ENCODE data around the gene RPL3. TPM values are rescaled to one million over a fixed set of nuclear protein-coding genes. Genes with fewer than 3 reads are reported as not detected.

RPL3 gene
- total and polyA plus RNA-seq, 2 donors (not counting 1 experiment from before 2014, with no cell fraction given), result 2,627 to 2,862 TPM

- no peaks in the 10 kb centered on the region for H3K36me3 ChIP-seq (ENCODE audit: control insufficient read depth, insufficient read depth, low read length)
- peaks cover 3% of the 10 kb centered on the region for H3K27me3 ChIP-seq (ENCODE audit: control insufficient read depth, insufficient read depth, low read length)
- no peaks in the 10 kb centered on the region for H3K9me3 ChIP-seq (ENCODE audit: control insufficient read depth, insufficient read depth, low read depth, low read length)
- no peak overlapping the region for H3K27ac ChIP-seq (ENCODE audit: insufficient read depth, low read length)
- H4K20me1 ChIP-seq (ENCODE audit: control insufficient read depth, extremely low read depth, insufficient read depth, low read length), result no peaks in the 10 kb centered on the region
- H3K4me2 ChIP-seq (ENCODE audit: extremely low read depth, insufficient read depth, low read length), result no peak overlapping the region
- TF ChIP-seq CTCF (conservative IDR thresholded peaks at IDR 0.05 in 1 of 2, IDR thresholded peaks at IDR 0.05 in 1 of 2; ENCODE audit: low read depth in 1 of 2, low read length in 2 of 2) (no peak), EZH2 (IDR thresholded peaks at IDR 0.05; ENCODE audit: low read length, missing control alignments) (no peak)
- H3K4me3 ChIP-seq (replicated peaks in 1 of 4; ENCODE audit: control extremely low read depth in 1 of 4, insufficient read depth in 1 of 4, low read depth in 3 of 4, low read length in 4 of 4), result no peak overlapping the region
- H3K79me2 ChIP-seq (ENCODE audit: control insufficient read depth, insufficient read depth, low read length), result no peaks in the 10 kb centered on the region
- peak in 1 of 2 donors; percentile 64 for DNase-seq (ENCODE audit: low read depth in 2 of 2)
- no peak overlapping the region for H2AFZ ChIP-seq (ENCODE audit: low read length)
- no peak overlapping the region for H3K9ac ChIP-seq (ENCODE audit: insufficient read depth, low read length)
- H3K4me1 ChIP-seq (ENCODE audit: control insufficient read depth, extremely low read depth, insufficient read depth, low read length), result no peaks in the 10 kb centered on the region
These were observed 32.3 kb upstream of the RPL3 start for GRCh38 chr22:39351689-39352214.

- H3K9ac ChIP-seq (ENCODE audit: insufficient read depth, low read length), result no peak overlapping the region
- peaks cover 3% of the 10 kb centered on the region for H3K27me3 ChIP-seq (ENCODE audit: control insufficient read depth, insufficient read depth, low read length)
- H3K4me2 ChIP-seq (ENCODE audit: extremely low read depth, insufficient read depth, low read length), result peak overlapping the region; percentile 94
- no peak overlapping the region for H3K27ac ChIP-seq (ENCODE audit: insufficient read depth, low read length)
- H4K20me1 ChIP-seq (ENCODE audit: control insufficient read depth, extremely low read depth, insufficient read depth, low read length), result no peaks in the 10 kb centered on the region
- TF ChIP-seq CTCF (conservative IDR thresholded peaks at IDR 0.05 in 1 of 2, IDR thresholded peaks at IDR 0.05 in 1 of 2; ENCODE audit: low read depth in 1 of 2, low read length in 2 of 2) (no peak), EZH2 (IDR thresholded peaks at IDR 0.05; ENCODE audit: low read length, missing control alignments) (no peak)
- DNase-seq (ENCODE audit: low read depth in 2 of 2), result no peak
- H3K9me3 ChIP-seq (ENCODE audit: control insufficient read depth, insufficient read depth, low read depth, low read length), result no peaks in the 10 kb centered on the region
- no peaks in the 10 kb centered on the region for H3K4me1 ChIP-seq (ENCODE audit: control insufficient read depth, extremely low read depth, insufficient read depth, low read length)
- H3K4me3 ChIP-seq (replicated peaks in 1 of 4; ENCODE audit: control extremely low read depth in 1 of 4, insufficient read depth in 1 of 4, low read depth in 3 of 4, low read length in 4 of 4), result peak overlapping the region; percentile 54 to 73 (median 61)
- H3K79me2 ChIP-seq (ENCODE audit: control insufficient read depth, insufficient read depth, low read length), result no peaks in the 10 kb centered on the region
- H3K36me3 ChIP-seq (ENCODE audit: control insufficient read depth, insufficient read depth, low read length), result no peaks in the 10 kb centered on the region
- no peak overlapping the region for H2AFZ ChIP-seq (ENCODE audit: low read length)
These were observed 31.6 kb upstream of the RPL3 start for GRCh38 chr22:39350757-39351688.

DNA sequence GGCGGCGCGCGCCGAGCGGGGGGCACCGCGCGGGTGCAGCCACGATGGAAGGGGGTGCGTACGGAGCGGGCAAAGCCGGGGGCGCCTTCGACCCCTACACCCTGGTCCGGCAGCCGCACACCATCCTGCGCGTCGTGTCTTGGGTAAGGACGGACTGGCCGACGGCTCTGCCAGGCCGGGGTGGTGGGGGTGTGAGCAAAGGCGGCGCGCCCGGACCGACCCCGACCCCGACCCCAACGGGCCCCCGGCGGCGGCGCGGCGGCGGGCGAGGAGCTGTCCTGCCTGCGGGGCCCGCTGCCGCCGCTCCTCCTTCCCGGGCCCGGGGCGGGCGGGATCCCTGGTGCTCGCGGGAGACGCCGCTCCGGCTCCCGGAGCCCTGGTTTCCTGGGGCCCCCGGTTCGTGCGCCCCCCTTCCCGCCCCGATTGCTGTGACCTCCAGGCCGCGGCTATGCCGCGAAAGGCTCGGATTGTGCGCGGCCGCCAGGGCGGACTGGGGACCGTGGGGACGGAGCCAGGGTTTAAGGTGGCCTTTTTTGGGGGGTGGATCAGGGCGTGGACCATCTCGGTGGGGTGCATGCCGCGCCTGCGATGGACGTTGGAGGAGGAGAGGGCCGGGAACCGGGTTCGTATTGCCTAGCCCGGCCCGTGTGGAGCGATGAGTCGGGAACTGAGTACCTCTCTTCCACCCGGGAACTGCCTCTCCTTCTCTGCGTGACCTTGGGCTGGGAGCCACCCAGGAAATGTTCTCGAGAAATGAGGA is 30.7 kb upstream of the RPL3 start, which contains the start of gene SYNGR1:
Gene SYNGR1, plus strand, starts transcription at position 25 of the 760 bp plus-strand sequence. Its CDS starts 20 bp downstream, at position 45.
- no peak for TF ChIP-seq CTCF (conservative IDR thresholded peaks at IDR 0.05 in 1 of 2, IDR thresholded peaks at IDR 0.05 in 1 of 2; ENCODE audit: low read depth in 1 of 2, low read length in 2 of 2)
- TF ChIP-seq EZH2 (IDR thresholded peaks at IDR 0.05; ENCODE audit: low read length, missing control alignments), result no peak
- Histone ChIP-seq H3K36me3 (ENCODE audit: control insufficient read depth, insufficient read depth, low read length) (no peaks in the 10 kb centered on the region), H3K9me3 (ENCODE audit: control insufficient read depth, insufficient read depth, low read depth, low read length) (no peaks in the 10 kb centered on the region), H3K4me3 (replicated peaks in 1 of 4; ENCODE audit: control extremely low read depth in 1 of 4, insufficient read depth in 1 of 4, low read depth in 3 of 4, low read length in 4 of 4) (peak within 1 kb of the TSS; percentile 59 to 73 (median 62)), H3K4me2 (ENCODE audit: extremely low read depth, insufficient read depth, low read length) (peak within 1 kb of the TSS; percentile 94), H4K20me1 (ENCODE audit: control insufficient read depth, extremely low read depth, insufficient read depth, low read length) (no peaks in the 10 kb centered on the region), H3K79me2 (ENCODE audit: control insufficient read depth, insufficient read depth, low read length) (no peaks in the 10 kb centered on the region), H3K27ac (ENCODE audit: insufficient read depth, low read length) (no peak within 1 kb of the TSS), H3K4me1 (ENCODE audit: control insufficient read depth, extremely low read depth, insufficient read depth, low read length) (no peaks in the 10 kb centered on the region), H3K27me3 (ENCODE audit: control insufficient read depth, insufficient read depth, low read length) (peaks cover 3% of the 10 kb centered on the region), H3K9ac (ENCODE audit: insufficient read depth, low read length) (peak within 1 kb of the TSS; percentile 59), H2AFZ (ENCODE audit: low read length) (peak within 1 kb of the TSS; percentile 76)
- DNase-seq (ENCODE audit: low read depth in 2 of 2), result no peak

Data from fibroblast of lung (primary cell).